CD14-positive monocyte (primary cell): ENCODE measurements around the gene CACNA1S. TPM values are rescaled to one million over a fixed set of nuclear protein-coding genes. Genes with fewer than 3 reads are reported as not detected.

ENCODE experiments used
- DNase-seq, 3 donors: peaks; one replicate each; pipeline ENCODE4 v3.0.0-alpha.2; 2011 to 2022
- H2AFZ ChIP-seq: 2 replicates; pipeline ENCODE4 v1.6.0; 2012; ENCODE audit warnings: mild to moderate bottlenecking, low read depth, low read length, inconsistent platforms; ENCODE audit not compliant: insufficient read depth, poor library complexity, severe bottlenecking
- H3K27ac ChIP-seq, 2 donors: 1 replicate in 1 of 2; 2 replicates in 1 of 2; pipeline ENCODE4 v1.5.1; 2012 to 2013; ENCODE audit warnings: low read length in 2 of 2, control low read depth in 1 of 2, inconsistent platforms in 1 of 2, low read depth in 1 of 2, mild to moderate bottlenecking in 1 of 2
- H3K27me3 ChIP-seq, 2 donors: one replicate each; pipeline versions ENCODE4 v1.6.0 to v1.6.1; 2011 to 2013; ENCODE audit warnings: low read length in 2 of 2; ENCODE audit not compliant: control insufficient read depth in 2 of 2, insufficient read depth in 2 of 2
- H3K36me3 ChIP-seq, 2 donors: replicated peaks in 1 of 2; 1 replicate in 1 of 2; 2 replicates in 1 of 2; pipeline versions ENCODE4 v1.5.1 to v1.6.1; 2012 to 2013; ENCODE audit warnings: low read length in 2 of 2, control low read depth in 1 of 2, inconsistent platforms in 1 of 2, mild to moderate bottlenecking in 1 of 2; ENCODE audit not compliant: insufficient read depth in 2 of 2, control insufficient read depth in 1 of 2
- H3K4me1 ChIP-seq, 2 donors: 1 replicate in 1 of 2; 2 replicates in 1 of 2; pipeline versions ENCODE4 v1.5.1 to v1.6.1; 2012 to 2013; ENCODE audit warnings: low read length in 2 of 2, control low read depth in 1 of 2, inconsistent platforms in 1 of 2, mild to moderate bottlenecking in 1 of 2, moderate library complexity in 1 of 2; ENCODE audit not compliant: insufficient read depth in 2 of 2, control insufficient read depth in 1 of 2
- H3K4me2 ChIP-seq: replicated peaks from 2 replicates; pipeline ENCODE3; 2012; ENCODE audit warnings: low read length, moderate library complexity, mild to moderate bottlenecking; ENCODE audit not compliant: poor library complexity, severe bottlenecking; ENCODE audit errors: extremely low read depth
- H3K4me3 ChIP-seq, 3 experiments: fragments of 200-600 bp in 1 of 3; sonication (generic) in 1 of 3; replicated peaks in 1 of 3; 1 replicate in 2 of 3; 2 replicates in 1 of 3; pipeline ENCODE4 v1.5.1; 2011 to 2013; ENCODE audit warnings: low read length in 3 of 3, mild to moderate bottlenecking in 3 of 3, control low read depth in 2 of 3, low read depth in 2 of 3, inconsistent platforms in 1 of 3, moderate library complexity in 1 of 3
- H3K79me2 ChIP-seq: 2 replicates; pipeline ENCODE4 v1.6.0; 2012; ENCODE audit warnings: mild to moderate bottlenecking, control low read depth, inconsistent platforms, low read length, moderate library complexity; ENCODE audit not compliant: insufficient read depth
- H3K9ac ChIP-seq: 2 replicates; pipeline ENCODE4 v1.6.0; 2017; ENCODE audit warnings: low read length, mild to moderate bottlenecking; ENCODE audit not compliant: insufficient read depth, poor library complexity, severe bottlenecking
- H3K9me3 ChIP-seq, 2 donors: replicated peaks in 1 of 2; 1 replicate in 1 of 2; 2 replicates in 1 of 2; pipeline versions ENCODE4 v1.5.1 to v1.6.1; 2012 to 2013; ENCODE audit warnings: low read length in 2 of 2, control low read depth in 1 of 2; ENCODE audit not compliant: control insufficient read depth in 1 of 2, insufficient read depth in 1 of 2
- H4K20me1 ChIP-seq: 2 replicates; pipeline ENCODE4 v1.6.0; 2012; ENCODE audit warnings: mild to moderate bottlenecking, low read length, control low read depth, moderate library complexity; ENCODE audit not compliant: insufficient read depth
- H3K27ac Mint-ChIP-seq, 7 donors: one replicate each; pipeline ENCODE4 v1.8.0; 2020; ENCODE audit warnings: mild to moderate bottlenecking in 7 of 7, mixed read lengths in 7 of 7, moderate library complexity in 6 of 7, inconsistent platforms in 2 of 7
- H3K27me3 Mint-ChIP-seq, 3 donors: one replicate each; pipeline ENCODE4 v1.8.0; 2021 to 2022; ENCODE audit warnings: low read depth in 3 of 3, mild to moderate bottlenecking in 3 of 3, mixed read lengths in 3 of 3, moderate library complexity in 3 of 3, inconsistent platforms in 1 of 3
- H3K36me3 Mint-ChIP-seq, 2 donors: one replicate each; pipeline ENCODE4 v1.8.0; 2020; ENCODE audit warnings: mixed read lengths in 2 of 2, inconsistent platforms in 1 of 2, mild to moderate bottlenecking in 1 of 2
- H3K4me1 Mint-ChIP-seq: one replicate; pipeline ENCODE4 v1.8.0; 2020; ENCODE audit warnings: mild to moderate bottlenecking, mixed read lengths
- H3K4me3 Mint-ChIP-seq, 2 donors: one replicate each; pipeline ENCODE4 v1.8.0; 2020; ENCODE audit warnings: mild to moderate bottlenecking in 2 of 2, mixed read lengths in 2 of 2, moderate library complexity in 1 of 2
- H3K9me3 Mint-ChIP-seq, 7 donors: one replicate each; pipeline ENCODE4 v1.8.0; 2020 to 2022; ENCODE audit warnings: mixed read lengths in 7 of 7, mild to moderate bottlenecking in 6 of 7, moderate library complexity in 6 of 7, inconsistent platforms in 2 of 7
- WGBS: methylation state at CpG from one replicate; pipeline ENCODE4 v1.1.5; 2013; ENCODE audit warnings: missing lambda C conversion rate; ENCODE audit not compliant: insufficient coverage; 5-methylcytosine and 5-hydroxymethylcytosine counted together
- intact Hi-C, 2 donors: fragments of 100-400 bp; cut with micrococcal nuclease; formaldehyde crosslinking; loops; one replicate each; pipeline versions ENCODE4 v1.15.0 to v1.15.1; 2023
- polyA plus RNA-seq, 3 donors: library from polyadenylated mRNA; depleted of rRNA in 1 of 3; unstranded in 2 of 3; stranded (reverse) in 1 of 3; fragments of 300-500 nt in 2 of 3; fragments of >200 nt in 1 of 3; fragmentation: Illumina TruSeq in 2 of 3; gene quantifications; 1 replicate in 2 of 3; 2 replicates in 1 of 3; pipeline ENCODE4 v1.2.3, GENCODE V29; 2012 to 2021
- TF ChIP-seq, protein P1 (sequence below): fragments of 200-600 bp; IDR thresholded peaks from one replicate; pipeline ENCODE4 v1.8.0; 2022; ENCODE audit warnings: antibody characterized with exemption, mild to moderate bottlenecking

The CACNA1S gene
- polyA plus RNA-seq, 3 donors: not detected

DNA sequence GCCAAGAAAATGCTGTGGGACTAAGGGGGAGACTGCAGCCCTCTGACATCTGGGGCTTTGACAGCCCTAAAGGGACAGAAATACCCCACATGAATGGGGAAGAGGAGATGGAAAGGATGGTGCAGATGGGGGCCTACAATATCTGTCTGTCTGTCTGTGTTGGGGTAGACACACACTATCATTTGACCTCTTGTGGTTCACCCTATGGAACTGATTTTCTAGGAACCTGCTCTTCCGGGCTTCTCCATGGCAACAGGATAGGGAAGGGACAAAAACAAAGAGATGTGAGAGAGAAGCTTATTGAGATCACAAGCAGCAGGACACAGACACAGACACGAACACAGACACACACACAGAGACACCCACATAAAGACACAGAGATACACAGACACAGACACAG is 105.8 kb downstream of the CACNA1S start:
- 100% methylated on average over 1 of the region's 2 CpGs for WGBS
- Mint-ChIP-seq H3K36me3 (peaks cover 18 to 53% of the 10 kb centered on the region in 2 donors), H3K9me3 (no peaks in the 10 kb centered on the region), H3K4me3 (no peak overlapping the region), H3K27ac (no peak overlapping the region), H3K4me1 (peaks cover 7% of the 10 kb centered on the region), H3K27me3 (peaks cover 0 to 4% (median 1%) of the 10 kb centered on the region in 3 donors)
- Histone ChIP-seq H3K9ac (no peak overlapping the region), H4K20me1 (peaks cover 70% of the 10 kb centered on the region), H3K27me3 (no peaks in the 10 kb centered on the region), H3K4me2 (no peak overlapping the region), H3K4me1 (no peaks in the 10 kb centered on the region), H2AFZ (no peak overlapping the region), H3K9me3 (no peaks in the 10 kb centered on the region), H3K4me3 (no peak overlapping the region), H3K36me3 (peaks cover 49 to 76% of the 10 kb centered on the region in 2 donors), H3K27ac (no peak overlapping the region), H3K79me2 (peaks cover 26% of the 10 kb centered on the region)
- TF ChIP-seq, protein P1, sequence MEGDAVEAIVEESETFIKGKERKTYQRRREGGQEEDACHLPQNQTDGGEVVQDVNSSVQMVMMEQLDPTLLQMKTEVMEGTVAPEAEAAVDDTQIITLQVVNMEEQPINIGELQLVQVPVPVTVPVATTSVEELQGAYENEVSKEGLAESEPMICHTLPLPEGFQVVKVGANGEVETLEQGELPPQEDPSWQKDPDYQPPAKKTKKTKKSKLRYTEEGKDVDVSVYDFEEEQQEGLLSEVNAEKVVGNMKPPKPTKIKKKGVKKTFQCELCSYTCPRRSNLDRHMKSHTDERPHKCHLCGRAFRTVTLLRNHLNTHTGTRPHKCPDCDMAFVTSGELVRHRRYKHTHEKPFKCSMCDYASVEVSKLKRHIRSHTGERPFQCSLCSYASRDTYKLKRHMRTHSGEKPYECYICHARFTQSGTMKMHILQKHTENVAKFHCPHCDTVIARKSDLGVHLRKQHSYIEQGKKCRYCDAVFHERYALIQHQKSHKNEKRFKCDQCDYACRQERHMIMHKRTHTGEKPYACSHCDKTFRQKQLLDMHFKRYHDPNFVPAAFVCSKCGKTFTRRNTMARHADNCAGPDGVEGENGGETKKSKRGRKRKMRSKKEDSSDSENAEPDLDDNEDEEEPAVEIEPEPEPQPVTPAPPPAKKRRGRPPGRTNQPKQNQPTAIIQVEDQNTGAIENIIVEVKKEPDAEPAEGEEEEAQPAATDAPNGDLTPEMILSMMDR: no peak
- intact Hi-C loops: no loop called here
- no peak for DNase-seq

DNA sequence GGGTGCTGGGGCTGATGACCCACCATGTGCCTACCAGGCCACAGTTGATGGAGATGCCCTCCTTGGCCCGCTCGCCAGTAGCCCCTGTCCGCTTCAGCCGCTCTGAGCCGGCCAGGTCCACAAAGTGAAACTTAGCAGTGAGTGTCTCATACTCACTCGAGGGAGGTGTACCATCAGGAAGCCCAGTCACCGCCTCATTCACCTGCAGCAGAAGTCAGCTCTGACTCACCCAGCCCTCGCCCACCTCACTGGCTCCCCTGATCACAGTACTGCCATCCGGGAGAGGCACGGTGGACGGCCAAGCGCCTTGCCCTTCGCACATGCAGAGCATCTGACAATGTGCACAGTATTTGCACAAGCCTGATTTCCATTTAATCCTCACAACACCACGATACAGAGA is 107.5 kb downstream of the CACNA1S start:
- peaks cover 4% of the 10 kb centered on the region for H3K4me1 Mint-ChIP-seq
- TF ChIP-seq, protein P1: no peak
- no peak overlapping the region for H3K4me3 ChIP-seq
- intact Hi-C loops: no loop called here
- H3K9ac ChIP-seq: no peak overlapping the region
- H3K36me3 Mint-ChIP-seq: peaks cover 28 to 56% of the 10 kb centered on the region in 2 donors
- no peaks in the 10 kb centered on the region for H3K27me3 ChIP-seq
- H3K36me3 ChIP-seq: peaks cover 60 to 84% of the 10 kb centered on the region in 2 donors
- no peak overlapping the region for H3K4me2 ChIP-seq
- peaks cover 9% of the 10 kb centered on the region for H3K79me2 ChIP-seq
- H2AFZ ChIP-seq: no peak overlapping the region
- 97% methylated on average over 14 of the region's 14 CpGs for WGBS
- peaks cover 0 to 4% (median 0%) of the 10 kb centered on the region in 3 donors for H3K27me3 Mint-ChIP-seq
- peaks cover 53% of the 10 kb centered on the region for H4K20me1 ChIP-seq
- no peak overlapping the region for H3K4me3 Mint-ChIP-seq
- no peaks in the 10 kb centered on the region for H3K9me3 ChIP-seq
- H3K27ac Mint-ChIP-seq: no peak overlapping the region
- DNase-seq: no peak
- H3K27ac ChIP-seq: no peak overlapping the region
- H3K4me1 ChIP-seq: no peaks in the 10 kb centered on the region
- no peaks in the 10 kb centered on the region for H3K9me3 Mint-ChIP-seq
